Karpas-422 (cell line): ENCODE measurements around the gene LRRC3. TPM values are rescaled to one million over a fixed set of nuclear protein-coding genes. Genes with fewer than 3 reads are reported as not detected.
A peak's percentile ranks its signal among the peaks of the same experiment; 100 is the strongest.

Experiments used
- DNase-seq: peaks from one replicate; pipeline ENCODE4 v3.0.0-alpha.2; 2015
- H2AFZ ChIP-seq: fragments of 200-600 bp; sonication (generic); 2 replicates; pipeline ENCODE4 v1.6.1; 2014; ENCODE audit warnings: antibody characterized with exemption, low read length, mixed read lengths
- H3K27ac ChIP-seq: fragments of 200-600 bp; sonication (generic); 2 replicates; pipeline ENCODE4 v1.5.1; 2014; ENCODE audit warnings: mild to moderate bottlenecking, low read length, moderate library complexity
- H3K27me3 ChIP-seq: fragments of 200-600 bp; sonication (generic); 2 replicates; pipeline ENCODE4 v1.6.1; 2014; ENCODE audit warnings: low read length, mixed read lengths
- H3K36me3 ChIP-seq: fragments of 200-600 bp; sonication (generic); 2 replicates; pipeline ENCODE4 v1.6.1; 2014; ENCODE audit warnings: low read length, mixed read lengths; ENCODE audit not compliant: insufficient read depth
- H3K4me1 ChIP-seq: fragments of 200-600 bp; sonication (generic); 2 replicates; pipeline ENCODE4 v1.6.1; 2014; ENCODE audit warnings: mild to moderate bottlenecking, low read length, mixed read lengths
- H3K4me2 ChIP-seq: fragments of 200-600 bp; sonication (generic); 2 replicates; pipeline ENCODE4 v1.6.1; 2014; ENCODE audit warnings: low read length, low read depth, mild to moderate bottlenecking; ENCODE audit not compliant: poor library complexity, severe bottlenecking
- H3K4me3 ChIP-seq: fragments of 200-600 bp; sonication (generic); 2 replicates; pipeline ENCODE4 v1.5.1; 2014; ENCODE audit warnings: mild to moderate bottlenecking, antibody characterized with exemption, low read length, mixed read lengths
- H3K79me2 ChIP-seq: fragments of 200-600 bp; sonication (generic); 2 replicates; pipeline ENCODE4 v1.6.1; 2014; ENCODE audit warnings: mild to moderate bottlenecking, low read length, mixed read lengths
- H3K9ac ChIP-seq: fragments of 200-600 bp; sonication (generic); 2 replicates; pipeline ENCODE4 v1.6.0; 2014; ENCODE audit warnings: low read length
- H3K9me2 ChIP-seq: fragments of 200-600 bp; sonication (generic), shearing (Covaris generic); replicated peaks from 2 replicates; pipeline ENCODE4 v1.6.0; 2014; ENCODE audit warnings: mild to moderate bottlenecking, low read length, moderate library complexity; ENCODE audit not compliant: insufficient read depth
- H3K9me3 ChIP-seq: fragments of 300-700, 200-600 bp; sonication (generic); 2 replicates; pipeline ENCODE4 v1.6.1; 2014; ENCODE audit warnings: low read length, mixed read lengths
- H4K20me1 ChIP-seq: fragments of 200-600 bp; sonication (generic); 2 replicates; pipeline ENCODE4 v1.6.1; 2014; ENCODE audit warnings: mild to moderate bottlenecking, antibody characterized with exemption, low read length, low read depth; ENCODE audit not compliant: insufficient read depth
- total RNA-seq: library from RNA; depleted of rRNA; stranded (reverse); fragments of >200 nt; shearing (Covaris generic); gene quantifications from 2 replicates; pipeline ENCODE4 v1.2.3, GENCODE V29; 2014; ENCODE audit warnings: low replicate concordance

Gene LRRC3
- total RNA-seq, 1 experiment from 2014 or later: not detected

DNA sequence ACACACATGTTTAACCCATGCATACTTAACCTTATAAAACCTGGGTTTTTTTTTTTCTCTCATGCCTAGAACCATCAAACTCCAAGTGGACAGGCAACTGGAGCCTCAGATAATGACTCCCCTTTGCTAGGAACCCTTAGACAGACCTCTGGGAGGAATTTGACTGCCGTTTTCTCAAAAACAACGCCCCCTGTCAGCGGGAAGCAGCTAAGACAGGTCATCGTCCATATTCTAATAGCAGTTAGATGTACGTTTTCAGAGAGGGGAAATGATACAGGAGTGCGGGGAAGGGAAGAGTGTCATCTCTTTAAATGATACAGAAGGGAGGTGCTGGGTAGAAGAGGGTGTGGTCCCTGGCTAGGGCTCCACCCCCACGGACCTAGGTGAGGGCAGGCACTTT is 34.7 kb downstream of the LRRC3 start:
- peak; percentile 56 for DNase-seq
- Histone ChIP-seq H3K4me3 (no peak overlapping the region), H3K9ac (no peak overlapping the region), H2AFZ (no peak overlapping the region), H3K36me3 (no peaks in the 10 kb centered on the region), H3K27me3 (no peaks in the 10 kb centered on the region), H3K4me2 (no peak overlapping the region), H4K20me1 (no peaks in the 10 kb centered on the region), H3K27ac (no peak overlapping the region), H3K9me3 (no peaks in the 10 kb centered on the region; the same call in 1 of the 2 replicates), H3K79me2 (no peaks in the 10 kb centered on the region), H3K9me2 (no peaks in the 10 kb centered on the region), H3K4me1 (no peaks in the 10 kb centered on the region)

DNA sequence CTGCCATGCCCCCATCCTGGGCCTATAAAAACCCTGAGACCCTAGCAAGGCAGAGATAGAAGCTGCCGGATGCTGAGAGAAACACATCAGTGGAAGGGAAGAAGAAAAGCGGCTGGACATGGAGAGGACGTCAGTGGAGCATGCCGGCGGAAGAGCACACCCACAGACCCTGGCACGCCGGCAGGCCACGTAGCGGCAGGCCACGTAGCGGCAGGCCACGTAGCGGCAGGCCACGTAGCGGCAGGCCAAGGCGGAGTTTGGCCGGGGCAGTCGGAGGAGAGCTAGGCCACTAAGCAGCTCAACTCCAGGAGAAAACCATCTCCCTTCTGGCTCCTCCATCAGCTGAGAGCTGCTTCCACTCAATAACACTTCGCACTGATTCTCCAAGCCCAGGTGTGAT is 35.1 kb downstream of the LRRC3 start:
- Histone ChIP-seq H2AFZ (no peak overlapping the region), H3K79me2 (no peaks in the 10 kb centered on the region), H3K9me3 (no peaks in the 10 kb centered on the region; the same call in 1 of the 2 replicates), H3K4me2 (no peak overlapping the region), H3K36me3 (no peaks in the 10 kb centered on the region), H3K9ac (no peak overlapping the region), H4K20me1 (no peaks in the 10 kb centered on the region), H3K27ac (no peak overlapping the region), H3K27me3 (no peaks in the 10 kb centered on the region), H3K4me3 (no peak overlapping the region), H3K4me1 (no peaks in the 10 kb centered on the region), H3K9me2 (no peaks in the 10 kb centered on the region)
- no peak for DNase-seq

DNA sequence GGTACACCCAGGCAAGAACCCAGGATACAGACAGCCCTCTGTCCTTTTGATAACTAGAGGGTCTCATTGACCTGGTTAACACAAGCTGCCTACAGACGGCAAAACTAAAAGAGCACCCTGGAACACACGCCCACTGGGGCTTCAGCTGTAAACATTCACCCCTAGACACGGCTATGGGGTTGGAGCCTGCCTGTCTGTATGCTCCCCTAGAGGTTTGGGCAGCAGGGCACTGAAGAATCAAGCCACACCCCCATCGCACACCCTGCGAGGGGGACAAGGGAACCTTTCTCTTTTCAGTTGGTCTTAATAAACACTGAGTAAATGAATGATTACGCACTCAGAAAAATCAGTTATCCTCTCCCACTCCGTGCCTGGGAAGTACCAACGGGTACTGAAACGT is 35.5 kb downstream of the LRRC3 start:
- Histone ChIP-seq H3K27me3 (no peaks in the 10 kb centered on the region), H3K9ac (no peak overlapping the region), H2AFZ (no peak overlapping the region), H3K9me2 (no peaks in the 10 kb centered on the region), H3K79me2 (no peaks in the 10 kb centered on the region), H3K4me3 (no peak overlapping the region), H4K20me1 (no peaks in the 10 kb centered on the region), H3K4me2 (no peak overlapping the region), H3K27ac (no peak overlapping the region), H3K36me3 (no peaks in the 10 kb centered on the region), H3K4me1 (no peaks in the 10 kb centered on the region), H3K9me3 (no peaks in the 10 kb centered on the region; the same call in 1 of the 2 replicates)
- DNase-seq: no peak

DNA sequence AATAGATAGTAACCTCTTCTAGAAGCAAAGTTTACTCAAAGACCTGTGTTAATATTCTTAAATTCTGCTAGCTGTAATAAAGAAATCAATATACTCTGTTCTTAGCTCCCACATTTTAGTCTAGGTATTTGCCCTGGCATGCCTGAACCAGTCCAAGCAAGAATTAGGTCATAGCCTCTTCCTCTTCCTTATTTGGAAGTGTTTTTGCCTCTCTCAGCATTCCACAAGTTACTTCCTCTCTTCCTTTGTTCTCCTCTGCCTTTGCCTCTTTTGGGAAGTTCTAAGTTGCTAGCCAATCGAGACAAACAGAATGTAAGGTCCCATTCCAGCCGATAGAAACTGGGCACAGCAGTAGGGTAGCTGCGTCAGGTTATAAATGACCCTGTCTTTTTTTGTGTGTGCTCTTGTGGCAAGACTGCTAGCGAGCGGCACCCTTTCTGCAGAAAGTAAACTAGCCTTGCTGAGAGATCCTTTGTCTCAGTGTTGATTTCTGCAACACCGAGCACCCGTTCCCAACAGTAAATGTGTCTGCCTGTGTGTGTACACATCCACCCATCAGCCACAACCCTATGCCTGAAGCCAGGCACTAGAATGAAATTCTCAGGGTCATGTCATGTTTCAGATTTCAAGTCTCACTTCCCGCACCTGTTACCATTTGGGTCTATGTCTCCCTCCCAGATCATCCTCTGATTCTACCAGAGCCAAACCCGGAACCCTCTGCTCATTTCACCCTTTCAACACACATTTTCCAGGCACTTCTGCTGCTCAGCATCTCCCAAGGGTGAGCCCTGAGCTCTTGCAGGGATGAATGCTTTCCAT is 37.5 kb downstream of the LRRC3 start:
- no peak for DNase-seq
- Histone ChIP-seq H4K20me1 (no peaks in the 10 kb centered on the region), H2AFZ (no peak overlapping the region), H3K4me3 (no peak overlapping the region), H3K4me1 (no peaks in the 10 kb centered on the region), H3K36me3 (no peaks in the 10 kb centered on the region), H3K4me2 (no peak overlapping the region), H3K9ac (no peak overlapping the region), H3K79me2 (no peaks in the 10 kb centered on the region), H3K27ac (no peak overlapping the region), H3K27me3 (no peaks in the 10 kb centered on the region), H3K9me2 (no peaks in the 10 kb centered on the region), H3K9me3 (no peaks in the 10 kb centered on the region; the same call in 1 of the 2 replicates)

DNA sequence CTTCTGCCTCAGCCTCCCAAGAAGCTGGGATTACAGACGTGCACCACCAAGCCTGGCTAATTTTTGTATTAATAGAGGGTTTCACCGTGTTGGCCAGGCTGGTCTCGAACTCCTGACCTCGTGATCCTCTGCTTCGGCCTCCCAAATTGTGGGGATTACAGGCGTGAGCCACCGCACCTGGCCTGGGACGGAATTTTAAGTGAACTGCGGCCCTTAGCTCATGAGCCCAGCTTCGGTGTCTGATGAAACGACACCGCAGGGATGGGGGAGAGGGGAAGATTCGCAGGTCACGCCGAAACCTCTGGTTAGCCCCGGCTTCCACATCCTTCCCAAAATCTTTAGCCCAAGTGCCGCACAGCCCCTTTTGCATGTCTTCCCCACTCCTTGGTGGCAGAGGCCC is 39.1 kb downstream of the LRRC3 start:
- Histone ChIP-seq H3K4me2 (no peak overlapping the region), H3K9me3 (no peaks in the 10 kb centered on the region; the same call in 1 of the 2 replicates), H3K4me1 (no peaks in the 10 kb centered on the region), H2AFZ (no peak overlapping the region), H3K79me2 (no peaks in the 10 kb centered on the region), H4K20me1 (no peaks in the 10 kb centered on the region), H3K9ac (no peak overlapping the region), H3K27me3 (no peaks in the 10 kb centered on the region), H3K36me3 (no peaks in the 10 kb centered on the region), H3K9me2 (no peaks in the 10 kb centered on the region), H3K27ac (no peak overlapping the region), H3K4me3 (no peak overlapping the region)
- no peak for DNase-seq

DNA sequence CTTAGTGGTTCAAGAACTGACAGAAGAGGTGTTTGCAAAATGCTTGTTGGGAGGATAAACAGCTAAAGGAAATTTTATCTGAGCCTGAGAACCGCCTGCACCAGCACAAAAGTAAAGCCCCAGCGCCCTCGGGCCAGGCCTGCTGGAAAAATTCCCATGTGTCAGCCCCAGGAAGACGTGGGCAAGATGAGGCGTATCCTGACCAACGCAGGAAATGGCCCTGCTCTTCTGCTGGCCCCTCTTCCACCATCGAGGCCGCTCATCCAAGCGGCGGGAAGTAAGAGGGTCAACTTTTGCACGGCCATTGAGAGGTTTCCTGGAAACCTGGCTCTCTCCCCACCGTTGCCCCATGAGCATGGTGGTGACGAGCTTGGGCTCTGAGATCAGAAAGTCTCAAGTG is 39.6 kb downstream of the LRRC3 start:
- no peak overlapping the region for H2AFZ ChIP-seq
- no peak overlapping the region for H3K9ac ChIP-seq
- H3K9me2 ChIP-seq: no peaks in the 10 kb centered on the region
- no peaks in the 10 kb centered on the region for H3K79me2 ChIP-seq
- no peaks in the 10 kb centered on the region for H4K20me1 ChIP-seq
- no peak overlapping the region for H3K4me2 ChIP-seq
- H3K4me1 ChIP-seq: no peaks in the 10 kb centered on the region
- no peaks in the 10 kb centered on the region for H3K27me3 ChIP-seq
- no peak overlapping the region for H3K4me3 ChIP-seq
- no peaks in the 10 kb centered on the region for H3K36me3 ChIP-seq
- no peak for DNase-seq
- no peak overlapping the region for H3K27ac ChIP-seq
- no peaks in the 10 kb centered on the region; the same call in 1 of the 2 replicates for H3K9me3 ChIP-seq

DNA sequence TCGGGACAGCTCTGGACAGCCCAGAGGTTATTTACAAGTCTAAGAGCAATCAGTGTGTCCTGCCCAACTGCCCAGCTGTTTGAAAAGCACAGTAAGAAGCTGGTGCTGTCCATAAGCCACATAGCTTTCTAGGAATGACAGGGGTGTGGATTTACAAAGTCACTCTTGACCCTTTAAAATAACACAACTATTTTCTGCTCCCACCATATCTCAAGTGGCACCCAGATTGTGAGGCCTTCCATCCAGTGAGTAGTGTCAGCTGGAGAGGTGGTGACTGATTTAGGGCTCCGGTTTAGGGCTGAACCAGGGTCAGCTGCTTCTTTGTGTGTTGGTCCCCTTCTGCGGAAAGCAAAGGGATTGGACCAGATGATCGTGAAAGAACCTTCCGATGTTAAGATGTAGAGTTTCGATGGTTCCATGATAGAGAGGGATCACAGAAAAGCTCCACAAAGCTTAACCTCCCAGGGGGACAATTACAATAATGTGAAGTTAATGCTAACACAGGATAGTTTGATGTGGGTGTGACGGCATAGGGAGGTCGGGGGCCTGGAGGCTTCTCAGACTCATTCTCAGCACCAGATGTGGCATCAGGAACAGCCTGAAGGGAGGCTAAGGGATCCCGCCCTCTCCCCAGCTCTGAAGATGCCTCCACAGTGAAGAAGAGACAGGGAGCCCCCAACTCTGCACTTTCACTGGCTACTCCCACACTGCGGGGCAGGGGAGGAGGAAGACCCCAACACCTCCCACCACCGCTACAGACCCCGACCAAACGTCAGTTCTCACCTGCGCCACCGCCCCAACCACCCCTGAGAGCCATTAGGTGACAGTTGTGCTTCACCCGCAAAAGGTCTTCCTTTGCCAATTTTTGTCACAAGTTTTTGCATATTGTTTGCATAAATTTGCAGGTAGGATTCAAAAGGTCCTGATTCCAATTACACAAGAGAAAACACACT is 40.6 kb downstream of the LRRC3 start:
- Histone ChIP-seq H3K27ac (no peak overlapping the region), H3K9me2 (no peaks in the 10 kb centered on the region), H3K4me2 (no peak overlapping the region), H3K9me3 (no peaks in the 10 kb centered on the region; the same call in 1 of the 2 replicates), H3K9ac (no peak overlapping the region), H3K36me3 (no peaks in the 10 kb centered on the region), H3K4me3 (no peak overlapping the region), H3K4me1 (no peaks in the 10 kb centered on the region), H2AFZ (no peak overlapping the region), H3K27me3 (no peaks in the 10 kb centered on the region), H3K79me2 (no peaks in the 10 kb centered on the region), H4K20me1 (no peaks in the 10 kb centered on the region)
- no peak for DNase-seq
